Omental fat pad (tissue), 4 donors: ENCODE measurements around the gene DSG2. TPM values are rescaled to one million over a fixed set of nuclear protein-coding genes. Genes with fewer than 3 reads are reported as not detected.
"Not testable (repeated sequence)": the region's sequence is repeated elsewhere in the genome, so short reads cannot be mapped to it uniquely, and the experiment has no call there.

ENCODE experiments used
- ATAC-seq: fragments of 150-250 bp; one replicate; pipeline ENCODE4 v1.9.1; 2016; ENCODE audit warnings: mild to moderate bottlenecking, moderate library complexity; ENCODE audit not compliant: low FRiP score
- DNase-seq: peaks from one replicate; pipeline ENCODE4 v3.0.0-alpha.2; 2019; ENCODE audit warnings: low spot score
- total RNA-seq, 4 donors: library from RNA; depleted of rRNA; stranded (reverse); fragments of >200 nt; gene quantifications; one replicate each; pipeline ENCODE4 v1.1.0, GENCODE V29; 2016
- TF ChIP-seq, protein P1 (sequence below), 3 donors: fragments of 450-650 bp; IDR thresholded peaks; one replicate each; pipeline ENCODE4 v1.5.1; 2016 to 2017; ENCODE audit warnings: antibody characterized with exemption in 3 of 3, mild to moderate bottlenecking in 3 of 3, moderate library complexity in 2 of 3

Gene DSG2
- total RNA-seq, 4 donors from 2014 or later: 33.5 to 75.2 (median 42.2) TPM

DNA sequence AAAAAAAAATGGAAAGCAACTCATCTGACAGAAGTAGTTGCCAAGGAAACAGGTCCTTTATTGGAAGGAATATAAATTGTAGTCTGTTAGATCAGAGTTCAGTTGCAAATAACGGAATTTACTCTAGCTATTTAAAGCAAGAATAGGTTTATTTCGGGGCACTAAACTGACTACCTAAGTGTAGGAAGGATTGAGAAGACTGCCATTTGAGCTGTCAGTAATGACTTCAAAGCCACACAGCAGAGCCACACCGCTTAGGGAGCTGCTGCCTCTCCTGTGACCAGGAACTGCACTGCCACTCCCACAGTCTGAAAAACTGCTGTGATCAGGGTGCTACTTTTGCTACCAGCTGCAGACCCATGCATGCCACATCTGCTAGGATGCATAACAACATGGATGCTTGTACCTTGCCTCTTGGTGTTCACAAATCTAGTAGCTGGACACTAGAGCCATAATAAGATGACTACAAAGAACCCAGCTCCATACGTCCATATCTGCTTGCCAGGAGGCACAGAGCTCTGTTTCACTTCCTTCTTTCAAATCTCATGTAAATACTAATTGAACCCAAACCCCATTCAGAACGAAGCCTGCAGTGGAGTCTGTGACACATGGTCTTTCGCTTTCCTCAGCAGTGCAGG is 2.2 kb downstream of the DSG2 start:
- ATAC-seq: no peak
- TF ChIP-seq, protein P1, sequence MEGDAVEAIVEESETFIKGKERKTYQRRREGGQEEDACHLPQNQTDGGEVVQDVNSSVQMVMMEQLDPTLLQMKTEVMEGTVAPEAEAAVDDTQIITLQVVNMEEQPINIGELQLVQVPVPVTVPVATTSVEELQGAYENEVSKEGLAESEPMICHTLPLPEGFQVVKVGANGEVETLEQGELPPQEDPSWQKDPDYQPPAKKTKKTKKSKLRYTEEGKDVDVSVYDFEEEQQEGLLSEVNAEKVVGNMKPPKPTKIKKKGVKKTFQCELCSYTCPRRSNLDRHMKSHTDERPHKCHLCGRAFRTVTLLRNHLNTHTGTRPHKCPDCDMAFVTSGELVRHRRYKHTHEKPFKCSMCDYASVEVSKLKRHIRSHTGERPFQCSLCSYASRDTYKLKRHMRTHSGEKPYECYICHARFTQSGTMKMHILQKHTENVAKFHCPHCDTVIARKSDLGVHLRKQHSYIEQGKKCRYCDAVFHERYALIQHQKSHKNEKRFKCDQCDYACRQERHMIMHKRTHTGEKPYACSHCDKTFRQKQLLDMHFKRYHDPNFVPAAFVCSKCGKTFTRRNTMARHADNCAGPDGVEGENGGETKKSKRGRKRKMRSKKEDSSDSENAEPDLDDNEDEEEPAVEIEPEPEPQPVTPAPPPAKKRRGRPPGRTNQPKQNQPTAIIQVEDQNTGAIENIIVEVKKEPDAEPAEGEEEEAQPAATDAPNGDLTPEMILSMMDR (IDR thresholded peaks at IDR 0.05): no peak
- no peak for DNase-seq

GRCh38 chr18:31503011-31503410 is 5.0 kb downstream of the DSG2 start:
- ATAC-seq (no peak), DNase-seq (no peak)
- TF ChIP-seq, protein P1 (IDR thresholded peaks at IDR 0.05): no peak

- TF ChIP-seq, protein P1 (IDR thresholded peaks at IDR 0.05): no peak
- ATAC-seq (no peak), DNase-seq (no peak)
Observed at GRCh38 chr18:31504455-31505147, 6.6 kb downstream of the DSG2 start.

- TF ChIP-seq, protein P1 (IDR thresholded peaks at IDR 0.05): no peak
- ATAC-seq: no peak
- DNase-seq: no peak
Observed at GRCh38 chr18:31505156-31505555, 7.2 kb downstream of the DSG2 start.

DNA sequence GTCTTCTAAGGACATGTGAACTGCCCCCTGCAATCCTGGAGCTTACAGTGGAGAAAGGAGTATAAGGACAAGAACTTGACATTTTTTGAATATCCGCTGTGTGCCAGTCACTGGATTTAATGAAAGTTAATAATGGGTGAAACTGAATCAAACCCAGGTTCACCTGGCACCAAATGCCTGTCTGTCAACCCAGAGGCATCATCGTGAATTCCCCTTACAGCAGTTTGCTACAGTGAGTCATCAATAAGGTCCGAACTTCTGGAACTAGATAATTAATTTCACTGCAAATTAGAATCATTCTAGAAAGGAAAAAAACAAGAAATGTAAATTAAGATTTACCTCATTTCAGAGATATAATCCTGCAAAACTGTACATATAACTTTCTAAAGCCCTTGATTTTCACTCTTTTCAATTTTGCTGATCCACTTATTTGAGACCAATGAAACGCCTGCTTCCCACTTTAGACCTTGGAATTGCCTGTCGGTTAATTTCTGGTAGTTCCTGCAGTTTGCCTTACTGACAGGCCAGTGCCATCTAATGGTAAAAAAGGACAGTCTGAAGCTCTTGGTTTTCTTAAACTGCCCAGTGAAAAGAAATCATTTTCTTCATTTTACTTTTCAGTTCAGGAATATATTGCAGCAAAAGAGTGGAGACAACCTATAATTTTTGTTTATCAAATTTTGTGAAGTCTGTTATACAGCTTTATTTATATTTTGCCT is 8.2 kb downstream of the DSG2 start:
- no peak for DNase-seq
- no peak for ATAC-seq
- TF ChIP-seq, protein P1 (IDR thresholded peaks at IDR 0.05): no peak

DNA sequence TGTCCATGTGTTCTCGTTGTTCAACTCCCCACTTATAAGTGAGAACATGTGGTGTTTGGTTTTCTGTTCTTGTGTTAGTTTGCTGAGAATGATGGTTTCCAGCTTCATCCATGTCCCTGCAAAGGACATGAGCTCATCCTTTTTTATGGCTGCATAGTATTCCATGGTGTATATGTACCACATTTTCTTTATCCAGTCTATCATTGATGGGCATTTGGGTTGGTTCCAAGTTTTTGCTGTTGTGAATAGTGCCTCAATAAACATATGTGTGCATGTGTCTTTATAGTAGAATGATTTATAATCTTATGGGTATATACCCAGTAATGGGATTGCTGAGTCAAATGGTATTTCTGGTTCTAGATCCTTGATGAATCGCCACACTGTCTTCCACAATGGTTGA is 9.1 kb downstream of the DSG2 start:
- ATAC-seq, DNase-seq: not testable (repeated sequence)

GRCh38 chr18:31508781-31509180 is 10.8 kb downstream of the DSG2 start:
- ATAC-seq: no peak
- DNase-seq: no peak
- TF ChIP-seq, protein P1 (IDR thresholded peaks at IDR 0.05): no peak
